HEK293T (cell line): ENCODE results near the gene DSG1.

ENCODE experiments used
- CTCF ChIA-PET: fragments of 350-600 bp; formaldehyde crosslinking; extraction: SDS; loops from one replicate; lab custom pipeline; 2021; ENCODE audit warnings: antibody characterized with exemption, inconsistent platforms; lab: Yijun Ruan, JAX
- POLR2A ChIA-PET: fragments of 350-600 bp; formaldehyde crosslinking; extraction: SDS; loops from one replicate; lab custom pipeline; 2020; ENCODE audit warnings: antibody characterized with exemption, inconsistent platforms; lab: Yijun Ruan, JAX
- DNase-seq: peaks from one replicate; pipeline ENCODE4 v3.0.0; 2012; ENCODE audit warnings: mixed read lengths; ENCODE audit errors: extremely low spot score
- ARNT ChIP-seq: fragments of 450-650 bp; IDR thresholded peaks from 2 replicates; pipeline ENCODE4 v1.6.1; 2017; ENCODE audit warnings: mild to moderate bottlenecking
- BHLHE40 ChIP-seq: fragments of 450-650 bp; IDR thresholded peaks from 2 replicates; pipeline ENCODE4 v1.6.1; 2016; ENCODE audit warnings: mild to moderate bottlenecking, moderate library complexity, borderline replicate concordance
- CTBP1 ChIP-seq: fragments of 450-650 bp; IDR thresholded peaks from 2 replicates; pipeline ENCODE4 v1.6.1; 2016; ENCODE audit warnings: borderline replicate concordance
- ELF4 ChIP-seq: fragments of 450-650 bp; IDR thresholded peaks from 2 replicates; pipeline ENCODE4 v1.6.1; 2017; ENCODE audit warnings: antibody characterized with exemption
- FOXA1 ChIP-seq: fragments of 450-650 bp; IDR thresholded peaks from 2 replicates; pipeline ENCODE4 v1.6.1; 2016; ENCODE audit warnings: mild to moderate bottlenecking
- FOXK2 ChIP-seq: fragments of 450-650 bp; IDR thresholded peaks from 2 replicates; pipeline ENCODE4 v1.6.1; 2016; ENCODE audit warnings: mild to moderate bottlenecking
- FOXM1 ChIP-seq: fragments of 450-650 bp; IDR thresholded peaks from 2 replicates; pipeline ENCODE4 v1.6.1; 2017; ENCODE audit warnings: mild to moderate bottlenecking, borderline replicate concordance
- HDGF ChIP-seq: fragments of 450-650 bp; IDR thresholded peaks from 2 replicates; pipeline ENCODE4 v1.6.1; 2017; ENCODE audit warnings: antibody characterized with exemption, borderline replicate concordance
- L3MBTL2 ChIP-seq: fragments of 450-650 bp; conservative IDR thresholded peaks from 2 replicates; pipeline ENCODE4 v1.6.1; 2016; ENCODE audit warnings: mild to moderate bottlenecking
- LEF1 ChIP-seq: fragments of 450-650 bp; IDR thresholded peaks from 2 replicates; pipeline ENCODE4 v1.6.1; 2017; ENCODE audit warnings: mild to moderate bottlenecking, borderline replicate concordance
- NFRKB ChIP-seq: fragments of 450-650 bp; IDR thresholded peaks from 2 replicates; pipeline ENCODE4 v1.6.1; 2016; ENCODE audit warnings: mild to moderate bottlenecking, moderate library complexity
- PKNOX1 ChIP-seq: fragments of 450-650 bp; IDR thresholded peaks from 2 replicates; pipeline ENCODE4 v1.6.1; 2016
- SP1 ChIP-seq: fragments of 450-650 bp; IDR thresholded peaks from 2 replicates; pipeline ENCODE4 v1.6.1; 2017
- SUZ12 ChIP-seq: fragments of 450-650 bp; IDR thresholded peaks from 2 replicates; pipeline ENCODE4 v1.6.1; 2016; ENCODE audit warnings: mild to moderate bottlenecking
- TARDBP ChIP-seq: fragments of 450-650 bp; IDR thresholded peaks from 2 replicates; pipeline ENCODE4 v1.6.1; 2016
- ZNF384 ChIP-seq: fragments of 450-650 bp; IDR thresholded peaks from 2 replicates; pipeline ENCODE4 v1.6.1; 2016

Gene DSG1

GRCh38 chr18:31364190-31364589 is 46.2 kb downstream of the DSG1 start:
- CTCF ChIA-PET: interaction anchor here (0.6 kb wide), 1 partner anchor 93 kb away, joined by 3 read pairs; no protein-coding TSS in a partner anchor
- TF ChIP-seq SP1: no peak
- no peak for TF ChIP-seq BHLHE40
- TF ChIP-seq L3MBTL2: no peak
- no peak for TF ChIP-seq LEF1
- no peak for TF ChIP-seq ZNF384
- TF ChIP-seq CTBP1: no peak
- TF ChIP-seq FOXA1: no peak
- no peak for TF ChIP-seq NFRKB
- no peak for TF ChIP-seq FOXK2
- TF ChIP-seq FOXM1: no peak
- TF ChIP-seq HDGF: no peak
- TF ChIP-seq ELF4: no peak
- TF ChIP-seq SUZ12: no peak
- no peak for TF ChIP-seq ARNT
- no peak for TF ChIP-seq PKNOX1
- TF ChIP-seq TARDBP: no peak
- POLR2A ChIA-PET: no interaction called here
- DNase-seq: no peak

GRCh38 chr18:31369478-31369877 is 51.5 kb downstream of the DSG1 start:
- CTCF ChIA-PET: no interaction called here
- TF ChIP-seq HDGF (no peak), FOXK2 (no peak), L3MBTL2 (no peak), SP1 (no peak), FOXA1 (no peak), ARNT (no peak), ZNF384 (no peak), TARDBP (no peak), FOXM1 (no peak), NFRKB (no peak), CTBP1 (no peak)
- POLR2A ChIA-PET: no interaction called here
- DNase-seq: no peak

- TF ChIP-seq SP1 (no peak), HDGF (no peak), FOXM1 (no peak), ELF4 (no peak), BHLHE40 (no peak), ZNF384 (no peak), L3MBTL2 (no peak), PKNOX1 (no peak), FOXA1 (no peak), LEF1 (no peak), NFRKB (no peak), SUZ12 (no peak), TARDBP (no peak), CTBP1 (no peak), FOXK2 (no peak), ARNT (no peak)
- DNase-seq: no peak
- POLR2A ChIA-PET: no interaction called here
- CTCF ChIA-PET: no interaction called here
Measured at GRCh38 chr18:31371989-31372388, 54.0 kb downstream of the DSG1 start.

- no peak for DNase-seq
- no peak for TF ChIP-seq ELF4
- TF ChIP-seq ZNF384: no peak
- no peak for TF ChIP-seq ARNT
- no peak for TF ChIP-seq CTBP1
- no peak for TF ChIP-seq TARDBP
- no peak for TF ChIP-seq PKNOX1
- no peak for TF ChIP-seq BHLHE40
- no peak for TF ChIP-seq FOXK2
- TF ChIP-seq FOXA1: no peak
- no peak for TF ChIP-seq FOXM1
- no peak for TF ChIP-seq SUZ12
- TF ChIP-seq LEF1: no peak
- no peak for TF ChIP-seq SP1
- no peak for TF ChIP-seq NFRKB
- TF ChIP-seq HDGF: no peak
- TF ChIP-seq L3MBTL2: no peak
- POLR2A ChIA-PET: no interaction called here
- CTCF ChIA-PET: no interaction called here
Measured at GRCh38 chr18:31373641-31374040, 55.7 kb downstream of the DSG1 start.

- CTCF ChIA-PET: no interaction called here
- DNase-seq: no peak
- POLR2A ChIA-PET: no interaction called here
- no peak for TF ChIP-seq HDGF
- no peak for TF ChIP-seq TARDBP
- no peak for TF ChIP-seq SUZ12
- TF ChIP-seq FOXA1: no peak
- TF ChIP-seq ELF4: no peak
- no peak for TF ChIP-seq FOXM1
- no peak for TF ChIP-seq CTBP1
- no peak for TF ChIP-seq SP1
- no peak for TF ChIP-seq FOXK2
Measured at GRCh38 chr18:31376477-31376876, 58.5 kb downstream of the DSG1 start, which contains the start of gene DSG4. Gene DSG4 (plus strand): TSS chr18:31376777. CDS start chr18:31376912, 135 bp downstream.

- ChIA-PET CTCF (no interaction called here), POLR2A (no interaction called here)
- TF ChIP-seq NFRKB: no peak
- TF ChIP-seq PKNOX1: no peak
- TF ChIP-seq FOXM1: no peak
- no peak for TF ChIP-seq CTBP1
- DNase-seq: no peak
Measured at GRCh38 chr18:31380912-31381311, 63.0 kb downstream of the DSG1 start.
